ENCODE data around the gene CFAP251. TPM values are rescaled to one million over a fixed set of nuclear protein-coding genes. Genes with fewer than 3 reads are reported as not detected.

The CFAP251 gene
- polyA plus RNA-seq, 1 donor from 2014 or later: 4.0 TPM

GRCh38 chr12:121939186-121939585 lies 20.8 kb downstream of the CFAP251 start:
- no peak overlapping the region for H3K4me2 ChIP-seq (ENCODE audit: low read length)
- no peaks in the 10 kb centered on the region for H3K9me3 ChIP-seq (ENCODE audit: low read length)
- H3K9ac ChIP-seq (ENCODE audit: low read length): no peak overlapping the region
- H4K20me1 ChIP-seq (ENCODE audit: insufficient read depth): no peaks in the 10 kb centered on the region
- no peaks in the 10 kb centered on the region for H3K9me2 ChIP-seq (ENCODE audit: insufficient read depth, low read length)
- no peak overlapping the region for H3K27ac ChIP-seq (ENCODE audit: low read length)
- no peaks in the 10 kb centered on the region for H3K36me3 ChIP-seq (ENCODE audit: insufficient read depth, low read length)
- H3K79me2 ChIP-seq (replicated peaks; ENCODE audit: insufficient read depth, low read length): no peaks in the 10 kb centered on the region
- H2AFZ ChIP-seq (ENCODE audit: low read depth, low read length): no peak overlapping the region
- no peak for TF ChIP-seq EP300 (conservative IDR thresholded peaks at IDR 0.05; ENCODE audit: poor library complexity, severe bottlenecking)
- TF ChIP-seq, protein P1, sequence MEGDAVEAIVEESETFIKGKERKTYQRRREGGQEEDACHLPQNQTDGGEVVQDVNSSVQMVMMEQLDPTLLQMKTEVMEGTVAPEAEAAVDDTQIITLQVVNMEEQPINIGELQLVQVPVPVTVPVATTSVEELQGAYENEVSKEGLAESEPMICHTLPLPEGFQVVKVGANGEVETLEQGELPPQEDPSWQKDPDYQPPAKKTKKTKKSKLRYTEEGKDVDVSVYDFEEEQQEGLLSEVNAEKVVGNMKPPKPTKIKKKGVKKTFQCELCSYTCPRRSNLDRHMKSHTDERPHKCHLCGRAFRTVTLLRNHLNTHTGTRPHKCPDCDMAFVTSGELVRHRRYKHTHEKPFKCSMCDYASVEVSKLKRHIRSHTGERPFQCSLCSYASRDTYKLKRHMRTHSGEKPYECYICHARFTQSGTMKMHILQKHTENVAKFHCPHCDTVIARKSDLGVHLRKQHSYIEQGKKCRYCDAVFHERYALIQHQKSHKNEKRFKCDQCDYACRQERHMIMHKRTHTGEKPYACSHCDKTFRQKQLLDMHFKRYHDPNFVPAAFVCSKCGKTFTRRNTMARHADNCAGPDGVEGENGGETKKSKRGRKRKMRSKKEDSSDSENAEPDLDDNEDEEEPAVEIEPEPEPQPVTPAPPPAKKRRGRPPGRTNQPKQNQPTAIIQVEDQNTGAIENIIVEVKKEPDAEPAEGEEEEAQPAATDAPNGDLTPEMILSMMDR (IDR thresholded peaks at IDR 0.05; ENCODE audit: poor library complexity, severe bottlenecking): no peak
- no peak for TF ChIP-seq POLR2AphosphoS5 (IDR thresholded peaks at IDR 0.05)
- no peak for TF ChIP-seq MXI1 (conservative IDR thresholded peaks at IDR 0.05; ENCODE audit: poor library complexity, severe bottlenecking)
- TF ChIP-seq REST (IDR thresholded peaks at IDR 0.05; ENCODE audit: borderline replicate concordance): no peak
- TF ChIP-seq RAD21 (conservative IDR thresholded peaks at IDR 0.05): no peak
- TF ChIP-seq SMC3 (conservative IDR thresholded peaks at IDR 0.05; ENCODE audit: poor library complexity): no peak
- TF ChIP-seq EZH2 (IDR thresholded peaks at IDR 0.05; ENCODE audit: borderline replicate concordance, insufficient read depth, low read length, poor library complexity, severe bottlenecking): no peak
- no peak for TF ChIP-seq TAF1 (IDR thresholded peaks at IDR 0.05; ENCODE audit: low read depth)
- no peaks in the 10 kb centered on the region for H3F3A ChIP-seq (ENCODE audit: insufficient read depth, low read length, poor library complexity, severe bottlenecking)
- no peaks in the 10 kb centered on the region for H3K27me3 ChIP-seq (ENCODE audit: insufficient read depth, low read depth, low read length)
- H3K4me3 ChIP-seq (ENCODE audit: low read length): no peak overlapping the region

GRCh38 chr12:121939992-121940766 lies 21.8 kb downstream of the CFAP251 start:
- Histone ChIP-seq H3K79me2 (replicated peaks; ENCODE audit: insufficient read depth, low read length) (no peaks in the 10 kb centered on the region), H2AFZ (ENCODE audit: low read depth, low read length) (no peak overlapping the region), H3K27ac (ENCODE audit: low read length) (no peak overlapping the region), H3K4me3 (ENCODE audit: low read length) (no peak overlapping the region), H4K20me1 (ENCODE audit: insufficient read depth) (no peaks in the 10 kb centered on the region), H3F3A (ENCODE audit: insufficient read depth, low read length, poor library complexity, severe bottlenecking) (no peaks in the 10 kb centered on the region), H3K4me2 (ENCODE audit: low read length) (no peak overlapping the region), H3K9me2 (ENCODE audit: insufficient read depth, low read length) (no peaks in the 10 kb centered on the region), H3K27me3 (ENCODE audit: insufficient read depth, low read depth, low read length) (no peaks in the 10 kb centered on the region), H3K9me3 (ENCODE audit: low read length) (no peaks in the 10 kb centered on the region), H3K9ac (ENCODE audit: low read length) (no peak overlapping the region), H3K36me3 (ENCODE audit: insufficient read depth, low read length) (no peaks in the 10 kb centered on the region)
- no peak for TF ChIP-seq REST (IDR thresholded peaks at IDR 0.05; ENCODE audit: borderline replicate concordance)
- TF ChIP-seq TAF1 (IDR thresholded peaks at IDR 0.05; ENCODE audit: low read depth): no peak
- TF ChIP-seq POLR2AphosphoS5 (IDR thresholded peaks at IDR 0.05): no peak
- TF ChIP-seq MXI1 (conservative IDR thresholded peaks at IDR 0.05; ENCODE audit: poor library complexity, severe bottlenecking): no peak
- TF ChIP-seq RAD21 (conservative IDR thresholded peaks at IDR 0.05): no peak
- TF ChIP-seq EZH2 (IDR thresholded peaks at IDR 0.05; ENCODE audit: borderline replicate concordance, insufficient read depth, low read length, poor library complexity, severe bottlenecking): no peak
- TF ChIP-seq EP300 (conservative IDR thresholded peaks at IDR 0.05; ENCODE audit: poor library complexity, severe bottlenecking): no peak
- TF ChIP-seq, protein P1 (IDR thresholded peaks at IDR 0.05; ENCODE audit: poor library complexity, severe bottlenecking): no peak
- no peak for TF ChIP-seq SMC3 (conservative IDR thresholded peaks at IDR 0.05; ENCODE audit: poor library complexity)
